NCI-H524 treated with DMSO at 0.1 percent for 48 hours (cell line): ENCODE data around the gene COL6A3.

Experiments used
- DNase-seq: peaks from one replicate; lab custom pipeline; 2025; lab: John Stamatoyannopoulos, UW

COL6A3 gene

DNA sequence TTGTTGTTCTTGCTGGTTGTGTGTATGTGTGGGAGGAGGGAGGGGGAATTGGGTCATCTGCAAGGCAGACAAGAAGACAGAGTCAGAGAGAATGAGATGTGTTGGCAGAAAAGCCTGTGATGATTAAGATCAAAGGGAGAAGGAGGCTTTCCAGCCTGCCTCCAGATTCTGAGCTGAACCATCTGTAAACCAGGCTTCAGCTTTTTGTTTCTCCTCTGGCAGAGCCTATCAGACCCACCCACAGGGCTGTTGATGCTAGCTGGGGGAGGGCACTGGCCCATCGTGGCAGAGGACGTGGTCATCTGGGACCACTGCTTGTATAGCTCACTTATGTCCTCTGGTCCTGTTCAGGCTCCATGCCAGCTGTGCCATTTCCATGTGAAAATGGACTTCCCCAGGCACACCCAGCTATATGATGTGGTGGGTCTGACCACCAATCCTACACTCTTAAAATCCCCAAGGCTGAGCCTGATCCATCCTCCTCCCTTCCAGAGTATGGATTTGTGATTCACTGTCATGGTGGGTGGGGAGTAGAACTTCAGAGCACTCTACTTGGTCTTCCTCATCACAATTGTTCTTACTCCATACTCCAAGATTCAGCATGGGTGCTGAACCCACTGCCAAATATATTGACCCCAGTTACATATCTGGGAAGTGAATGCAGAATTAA is 27.8 kb upstream of the COL6A3 start:
- no peak for DNase-seq

DNA sequence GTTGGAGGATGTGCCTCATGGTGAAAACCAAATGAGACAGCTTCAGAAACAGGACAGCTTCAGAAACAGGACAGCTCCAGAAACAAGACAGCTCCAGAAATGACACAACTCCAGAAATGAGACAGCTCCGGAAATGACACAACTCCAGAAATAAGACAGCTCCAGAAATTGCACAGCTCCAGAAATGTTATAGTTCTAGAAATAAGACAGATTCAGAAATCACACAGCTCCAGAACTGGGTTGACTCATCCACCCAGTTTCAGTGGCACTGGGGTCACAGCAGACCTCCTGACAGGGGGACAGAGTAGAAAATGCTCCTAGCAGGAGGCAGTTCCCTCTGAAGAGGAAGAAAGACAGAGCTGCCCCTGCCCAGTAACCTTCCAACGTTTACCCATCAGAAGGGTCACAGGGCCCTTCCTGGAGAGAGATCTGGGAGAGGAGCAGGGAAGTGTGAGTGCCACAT is 26.9 kb upstream of the COL6A3 start:
- DNase-seq = no peak

GRCh38 chr2:237438080-237438940 is 24.3 kb upstream of the COL6A3 start:
- DNase-seq = no peak

- DNase-seq = no peak
These were observed 23.6 kb upstream of the COL6A3 start for GRCh38 chr2:237437566-237437965.

- no peak for DNase-seq
These were observed 22.1 kb upstream of the COL6A3 start for GRCh38 chr2:237435844-237436587.

- DNase-seq = no peak
These were observed 20.9 kb upstream of the COL6A3 start for GRCh38 chr2:237434866-237435311.

DNA sequence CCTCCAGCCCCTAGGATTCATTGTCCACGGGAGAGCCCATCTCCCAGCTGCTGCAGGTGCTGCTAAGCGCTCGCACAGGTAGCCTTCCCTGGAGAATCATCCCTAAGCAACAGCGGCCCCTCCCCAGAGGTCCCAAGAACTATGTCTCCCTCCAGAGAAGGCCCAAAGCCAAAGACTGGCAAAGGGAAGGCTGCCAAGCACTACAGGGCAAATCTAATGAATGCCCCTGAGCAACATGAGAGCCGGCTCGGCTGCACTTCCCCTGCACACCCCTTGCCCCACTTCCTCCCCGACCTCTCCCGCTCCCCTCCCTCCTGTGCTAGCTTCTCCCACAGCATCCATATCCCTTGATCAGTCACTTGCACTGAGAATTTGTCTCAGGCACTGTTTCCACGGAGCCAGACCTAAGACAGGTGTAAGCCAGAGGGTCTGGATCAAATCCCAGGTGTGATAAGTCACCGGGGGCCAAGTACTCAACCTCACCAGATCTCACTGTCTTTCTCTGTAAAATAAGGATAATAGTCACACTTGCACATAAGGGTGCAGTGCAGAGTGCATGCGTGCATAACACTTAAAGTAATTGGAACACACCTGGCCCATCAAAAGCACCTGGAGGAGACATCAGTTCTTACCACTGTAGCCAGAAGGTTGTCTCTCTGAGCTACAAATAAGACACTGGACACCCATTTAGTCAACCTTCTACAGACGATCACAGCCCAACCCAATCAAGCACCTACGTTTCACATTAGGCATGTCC is 20.1 kb upstream of the COL6A3 start:
- no peak for DNase-seq

- no peak for DNase-seq
These were observed 18.6 kb upstream of the COL6A3 start for GRCh38 chr2:237432484-237433092.

DNA sequence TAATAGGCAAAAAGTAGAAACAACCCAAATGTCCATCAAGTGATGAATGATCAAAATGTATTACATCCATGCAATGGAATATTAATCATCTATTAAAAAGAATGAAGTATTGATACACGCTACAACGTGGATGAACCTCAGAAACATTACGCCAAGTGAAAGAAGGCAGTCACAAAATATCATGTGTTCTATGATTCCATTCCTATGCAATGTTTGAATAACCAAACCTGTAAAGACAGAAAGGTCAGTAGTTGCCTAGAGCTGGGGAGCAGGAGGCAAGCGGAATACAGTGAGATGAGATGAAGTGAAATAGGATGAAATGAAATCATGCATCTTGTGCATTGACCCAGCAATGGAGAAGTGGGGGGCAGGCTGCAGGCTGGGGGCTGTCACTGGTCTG is 17.9 kb upstream of the COL6A3 start:
- DNase-seq = no peak

- no peak for DNase-seq
These were observed 17.4 kb upstream of the COL6A3 start for GRCh38 chr2:237431372-237431771.

DNA sequence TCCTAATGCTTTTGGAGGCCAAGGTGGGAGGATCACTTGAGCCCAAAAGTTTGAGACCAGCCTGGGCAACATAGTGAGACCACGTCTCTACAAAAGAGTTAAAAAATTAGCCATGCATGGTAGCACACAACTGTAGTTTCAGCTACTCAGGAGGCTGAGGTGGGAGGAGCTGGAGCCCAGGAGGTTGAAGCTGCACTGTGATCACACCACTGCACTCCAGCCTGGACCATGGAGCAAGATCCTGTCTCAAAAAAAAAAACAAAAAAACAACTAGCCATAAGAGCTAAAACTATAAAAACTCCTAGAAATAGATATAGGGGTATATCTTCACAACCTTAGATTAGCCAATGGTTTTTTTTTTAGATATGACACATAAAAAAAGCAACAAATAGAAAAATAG is 16.9 kb upstream of the COL6A3 start:
- no peak for DNase-seq

- DNase-seq = no peak
These were observed 15.8 kb upstream of the COL6A3 start for GRCh38 chr2:237429753-237430152.

DNA sequence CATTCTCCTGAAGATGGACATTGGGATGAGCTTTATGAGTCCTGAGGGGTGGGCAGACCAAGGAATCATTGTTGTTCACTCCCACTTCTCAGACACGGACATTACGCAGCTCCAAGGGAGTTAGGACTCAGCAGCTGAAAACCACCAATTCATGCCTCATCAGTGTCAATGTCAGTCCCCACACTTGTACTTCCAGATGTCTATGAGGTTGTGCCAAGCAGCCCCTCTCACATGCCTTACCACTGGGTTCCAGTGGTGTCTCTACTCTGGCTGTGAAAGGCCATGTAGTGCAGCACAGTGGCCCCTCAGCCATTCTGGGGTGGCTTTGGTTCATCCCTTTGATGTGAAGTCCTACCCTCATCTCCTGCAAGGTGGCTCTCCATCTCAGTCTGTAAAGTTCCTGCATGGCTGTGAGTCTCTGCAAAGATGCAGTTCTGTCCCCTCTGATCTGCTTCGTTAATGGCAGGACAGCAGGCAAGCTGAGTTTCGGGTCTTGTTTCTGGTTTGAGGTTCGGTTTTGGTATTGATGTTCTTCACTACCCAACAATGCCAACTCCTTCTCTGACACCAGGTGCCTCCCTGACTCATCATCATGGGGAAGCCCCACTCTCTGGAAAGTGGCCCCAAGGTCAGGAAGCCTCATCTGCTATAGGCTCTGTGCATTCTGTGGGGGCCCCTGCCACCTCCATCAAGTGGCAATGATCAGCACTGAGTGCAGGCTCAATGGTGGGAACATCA is 14.0 kb upstream of the COL6A3 start:
- no peak for DNase-seq

- DNase-seq = no peak
These were observed 12.6 kb upstream of the COL6A3 start for GRCh38 chr2:237426517-237426916.

DNA sequence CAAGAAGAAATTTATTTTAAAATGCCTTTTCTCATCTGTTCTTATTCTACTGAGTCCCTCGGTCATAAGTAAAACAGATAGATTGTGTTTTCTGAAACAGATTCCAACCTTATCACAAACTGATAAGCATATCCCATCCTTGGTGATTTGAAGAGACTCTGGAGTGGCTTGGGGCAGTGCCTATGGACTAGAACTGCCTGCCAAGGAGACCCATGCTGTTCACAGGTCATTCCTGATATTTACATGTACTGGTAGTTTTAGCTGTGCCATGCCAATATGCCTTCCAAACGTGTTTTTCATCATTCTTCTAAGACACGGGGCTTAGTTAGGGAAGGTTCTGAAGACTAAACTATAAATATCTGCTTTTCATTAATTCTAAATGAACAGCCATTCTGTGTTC is 11.4 kb upstream of the COL6A3 start:
- DNase-seq = no peak

DNA sequence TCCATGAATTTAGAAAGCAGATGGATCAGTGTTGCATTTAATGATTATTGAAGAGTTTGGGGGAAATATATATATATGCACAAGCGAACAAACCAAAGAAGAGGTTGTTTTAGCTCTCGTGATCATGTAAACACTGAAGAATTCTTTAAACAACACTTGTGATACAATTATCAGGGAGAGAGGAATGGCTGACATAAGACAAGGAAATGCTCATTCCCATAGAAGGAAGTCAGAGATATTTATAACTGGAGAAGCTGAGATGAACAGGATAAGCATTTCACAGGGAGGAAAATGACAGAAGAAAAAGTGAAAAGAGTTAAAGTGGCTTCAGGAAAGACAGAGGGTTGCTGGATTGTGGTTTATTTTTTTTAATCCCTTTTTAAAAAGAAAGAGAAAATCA is 10.6 kb upstream of the COL6A3 start:
- no peak for DNase-seq

- DNase-seq = no peak
These were observed 9.9 kb upstream of the COL6A3 start for GRCh38 chr2:237423891-237424290.

DNA sequence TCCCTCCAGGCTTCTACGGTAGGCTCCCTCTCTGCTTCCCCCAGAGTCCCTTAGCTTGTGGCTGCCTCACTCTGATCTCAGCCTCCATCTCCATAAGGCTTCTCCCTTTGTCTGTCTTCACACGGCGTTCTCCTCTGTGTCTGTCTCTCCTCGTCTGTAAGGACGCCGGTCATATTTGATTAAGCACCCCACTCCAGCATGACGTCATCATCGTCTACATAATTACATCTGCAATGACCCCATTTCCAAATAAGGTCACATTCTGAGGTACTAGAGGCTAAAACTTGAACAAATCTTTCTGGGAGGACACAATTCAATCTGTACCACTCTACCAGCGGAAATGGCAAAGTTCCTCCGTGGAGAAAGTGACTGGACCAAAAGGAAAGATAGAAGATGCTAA is 8.3 kb upstream of the COL6A3 start:
- no peak for DNase-seq

- DNase-seq = peak; percentile 11
These were observed 7.7 kb upstream of the COL6A3 start for GRCh38 chr2:237421542-237422116.

- no peak for DNase-seq
These were observed 4.3 kb upstream of the COL6A3 start for GRCh38 chr2:237418300-237418699.
